Karpas-422 (cell line): ENCODE data around the gene SLC22A16. TPM values are rescaled to one million over a fixed set of nuclear protein-coding genes. Genes with fewer than 3 reads are reported as not detected.

Experiments used
- DNase-seq: peaks from one replicate; pipeline ENCODE4 v3.0.0-alpha.2; 2015
- H2AFZ ChIP-seq: fragments of 200-600 bp; sonication (generic); 2 replicates; pipeline ENCODE4 v1.6.1; 2014; ENCODE audit warnings: antibody characterized with exemption, low read length, mixed read lengths
- H3K27ac ChIP-seq: fragments of 200-600 bp; sonication (generic); 2 replicates; pipeline ENCODE4 v1.5.1; 2014; ENCODE audit warnings: mild to moderate bottlenecking, low read length, moderate library complexity
- H3K27me3 ChIP-seq: fragments of 200-600 bp; sonication (generic); 2 replicates; pipeline ENCODE4 v1.6.1; 2014; ENCODE audit warnings: low read length, mixed read lengths
- H3K36me3 ChIP-seq: fragments of 200-600 bp; sonication (generic); 2 replicates; pipeline ENCODE4 v1.6.1; 2014; ENCODE audit warnings: low read length, mixed read lengths; ENCODE audit not compliant: insufficient read depth
- H3K4me1 ChIP-seq: fragments of 200-600 bp; sonication (generic); 2 replicates; pipeline ENCODE4 v1.6.1; 2014; ENCODE audit warnings: mild to moderate bottlenecking, low read length, mixed read lengths
- H3K4me2 ChIP-seq: fragments of 200-600 bp; sonication (generic); 2 replicates; pipeline ENCODE4 v1.6.1; 2014; ENCODE audit warnings: low read length, low read depth, mild to moderate bottlenecking; ENCODE audit not compliant: poor library complexity, severe bottlenecking
- H3K4me3 ChIP-seq: fragments of 200-600 bp; sonication (generic); 2 replicates; pipeline ENCODE4 v1.5.1; 2014; ENCODE audit warnings: mild to moderate bottlenecking, antibody characterized with exemption, low read length, mixed read lengths
- H3K79me2 ChIP-seq: fragments of 200-600 bp; sonication (generic); 2 replicates; pipeline ENCODE4 v1.6.1; 2014; ENCODE audit warnings: mild to moderate bottlenecking, low read length, mixed read lengths
- H3K9ac ChIP-seq: fragments of 200-600 bp; sonication (generic); 2 replicates; pipeline ENCODE4 v1.6.0; 2014; ENCODE audit warnings: low read length
- H3K9me2 ChIP-seq: fragments of 200-600 bp; sonication (generic), shearing (Covaris generic); replicated peaks from 2 replicates; pipeline ENCODE4 v1.6.0; 2014; ENCODE audit warnings: mild to moderate bottlenecking, low read length, moderate library complexity; ENCODE audit not compliant: insufficient read depth
- H3K9me3 ChIP-seq: fragments of 300-700, 200-600 bp; sonication (generic); 2 replicates; pipeline ENCODE4 v1.6.1; 2014; ENCODE audit warnings: low read length, mixed read lengths
- H4K20me1 ChIP-seq: fragments of 200-600 bp; sonication (generic); 2 replicates; pipeline ENCODE4 v1.6.1; 2014; ENCODE audit warnings: mild to moderate bottlenecking, antibody characterized with exemption, low read length, low read depth; ENCODE audit not compliant: insufficient read depth
- total RNA-seq: library from RNA; depleted of rRNA; stranded (reverse); fragments of >200 nt; shearing (Covaris generic); gene quantifications from 2 replicates; pipeline ENCODE4 v1.2.3, GENCODE V29; 2014; ENCODE audit warnings: low replicate concordance

SLC22A16 gene
- total RNA-seq, 1 experiment from 2014 or later = not detected

GRCh38 chr6:110432285-110432900 is 44.0 kb downstream of the SLC22A16 start:
- Histone ChIP-seq H3K4me3 (no peak overlapping the region), H2AFZ (no peak overlapping the region), H4K20me1 (no peaks in the 10 kb centered on the region), H3K27me3 (no peaks in the 10 kb centered on the region), H3K27ac (no peak overlapping the region), H3K36me3 (no peaks in the 10 kb centered on the region), H3K4me2 (no peak overlapping the region), H3K9me2 (no peaks in the 10 kb centered on the region), H3K79me2 (no peaks in the 10 kb centered on the region), H3K9ac (no peak overlapping the region), H3K4me1 (no peaks in the 10 kb centered on the region), H3K9me3 (no peaks in the 10 kb centered on the region)
- no peak for DNase-seq

- DNase-seq = no peak
- H3K9me2 ChIP-seq = no peaks in the 10 kb centered on the region
- no peaks in the 10 kb centered on the region for H3K9me3 ChIP-seq
- H3K4me2 ChIP-seq = no peak overlapping the region
- no peak overlapping the region for H3K9ac ChIP-seq
- H2AFZ ChIP-seq = no peak overlapping the region
- H3K4me1 ChIP-seq = no peaks in the 10 kb centered on the region
- H3K27ac ChIP-seq = no peak overlapping the region
- no peaks in the 10 kb centered on the region for H3K79me2 ChIP-seq
- no peaks in the 10 kb centered on the region for H3K36me3 ChIP-seq
- no peak overlapping the region for H3K4me3 ChIP-seq
- no peaks in the 10 kb centered on the region for H3K27me3 ChIP-seq
- no peaks in the 10 kb centered on the region for H4K20me1 ChIP-seq
Measured at GRCh38 chr6:110430741-110431140, 45.7 kb downstream of the SLC22A16 start.

GRCh38 chr6:110430236-110430635 is 46.2 kb downstream of the SLC22A16 start:
- H3K9ac ChIP-seq = no peak overlapping the region
- H3K9me3 ChIP-seq = no peaks in the 10 kb centered on the region
- H3K79me2 ChIP-seq = no peaks in the 10 kb centered on the region
- H3K4me3 ChIP-seq = no peak overlapping the region
- no peak overlapping the region for H3K4me2 ChIP-seq
- no peak overlapping the region for H2AFZ ChIP-seq
- H3K9me2 ChIP-seq = no peaks in the 10 kb centered on the region
- DNase-seq = no peak
- no peaks in the 10 kb centered on the region for H3K36me3 ChIP-seq
- H4K20me1 ChIP-seq = no peaks in the 10 kb centered on the region
- H3K4me1 ChIP-seq = no peaks in the 10 kb centered on the region
- H3K27me3 ChIP-seq = no peaks in the 10 kb centered on the region
- H3K27ac ChIP-seq = no peak overlapping the region

GRCh38 chr6:110428153-110428552 is 48.3 kb downstream of the SLC22A16 start:
- Histone ChIP-seq H3K4me2 (no peak overlapping the region), H3K4me3 (no peak overlapping the region), H3K27ac (no peak overlapping the region), H2AFZ (no peak overlapping the region), H3K9ac (no peak overlapping the region), H3K36me3 (no peaks in the 10 kb centered on the region), H4K20me1 (no peaks in the 10 kb centered on the region), H3K9me2 (no peaks in the 10 kb centered on the region), H3K9me3 (no peaks in the 10 kb centered on the region), H3K4me1 (no peaks in the 10 kb centered on the region; the same call in 1 of the 2 replicates), H3K79me2 (no peaks in the 10 kb centered on the region), H3K27me3 (no peaks in the 10 kb centered on the region)
- DNase-seq = no peak

GRCh38 chr6:110425816-110426215 is 50.6 kb downstream of the SLC22A16 start:
- Histone ChIP-seq H3K4me3 (no peak overlapping the region), H3K9ac (no peak overlapping the region), H3K79me2 (no peaks in the 10 kb centered on the region), H3K27ac (no peak overlapping the region), H3K4me1 (no peaks in the 10 kb centered on the region; the same call in 1 of the 2 replicates), H3K27me3 (no peaks in the 10 kb centered on the region), H3K4me2 (no peak overlapping the region), H3K36me3 (no peaks in the 10 kb centered on the region), H3K9me2 (no peaks in the 10 kb centered on the region), H4K20me1 (no peaks in the 10 kb centered on the region), H3K9me3 (no peaks in the 10 kb centered on the region), H2AFZ (no peak overlapping the region)
- no peak for DNase-seq

GRCh38 chr6:110422444-110422822 is 54.0 kb downstream of the SLC22A16 start:
- H3K36me3 ChIP-seq = no peaks in the 10 kb centered on the region
- H3K9me3 ChIP-seq = no peaks in the 10 kb centered on the region
- H3K27me3 ChIP-seq = no peaks in the 10 kb centered on the region
- H4K20me1 ChIP-seq = no peaks in the 10 kb centered on the region
- H3K27ac ChIP-seq = no peak overlapping the region
- H3K4me2 ChIP-seq = no peak overlapping the region
- H3K79me2 ChIP-seq = no peaks in the 10 kb centered on the region
- H3K9ac ChIP-seq = no peak overlapping the region
- no peak for DNase-seq
- H2AFZ ChIP-seq = no peak overlapping the region
- H3K4me3 ChIP-seq = no peak overlapping the region
- no peaks in the 10 kb centered on the region; the same call in 1 of the 2 replicates for H3K4me1 ChIP-seq
- no peaks in the 10 kb centered on the region for H3K9me2 ChIP-seq

- Histone ChIP-seq H3K9me3 (no peaks in the 10 kb centered on the region), H2AFZ (no peak overlapping the region), H3K4me2 (no peak overlapping the region), H4K20me1 (no peaks in the 10 kb centered on the region), H3K27me3 (no peaks in the 10 kb centered on the region), H3K4me1 (no peaks in the 10 kb centered on the region; the same call in 1 of the 2 replicates), H3K27ac (no peak overlapping the region), H3K4me3 (no peak overlapping the region), H3K36me3 (no peaks in the 10 kb centered on the region), H3K9ac (no peak overlapping the region), H3K9me2 (no peaks in the 10 kb centered on the region), H3K79me2 (no peaks in the 10 kb centered on the region)
- DNase-seq = no peak
Measured at GRCh38 chr6:110421749-110422443, 54.5 kb downstream of the SLC22A16 start.

GRCh38 chr6:110419028-110419739 is 57.2 kb downstream of the SLC22A16 start:
- no peak for DNase-seq
- Histone ChIP-seq H3K9me3 (no peaks in the 10 kb centered on the region), H3K27me3 (no peaks in the 10 kb centered on the region), H4K20me1 (no peaks in the 10 kb centered on the region), H3K9ac (no peak overlapping the region), H3K4me3 (no peak overlapping the region), H3K79me2 (no peaks in the 10 kb centered on the region), H3K4me1 (no peaks in the 10 kb centered on the region), H3K27ac (no peak overlapping the region), H2AFZ (no peak overlapping the region), H3K4me2 (no peak overlapping the region), H3K36me3 (no peaks in the 10 kb centered on the region), H3K9me2 (no peaks in the 10 kb centered on the region)
